Loucy (cell line): ENCODE measurements around the gene SLC7A10.

ENCODE experiments used
- EZH2phosphoT487 ChIP-seq: fragments of 200-600 bp; IDR thresholded peaks from 2 replicates; pipeline ENCODE4 v1.6.1; 2018; ENCODE audit warnings: antibody characterized with exemption, mild to moderate bottlenecking, moderate library complexity, borderline replicate concordance
- TF ChIP-seq, protein P1 (sequence below): fragments of 200-600 bp; sonication (generic); conservative IDR thresholded peaks from 2 replicates; pipeline ENCODE4 v1.5.1; 2014; ENCODE audit warnings: mild to moderate bottlenecking, antibody characterized with exemption, low read length

DNA sequence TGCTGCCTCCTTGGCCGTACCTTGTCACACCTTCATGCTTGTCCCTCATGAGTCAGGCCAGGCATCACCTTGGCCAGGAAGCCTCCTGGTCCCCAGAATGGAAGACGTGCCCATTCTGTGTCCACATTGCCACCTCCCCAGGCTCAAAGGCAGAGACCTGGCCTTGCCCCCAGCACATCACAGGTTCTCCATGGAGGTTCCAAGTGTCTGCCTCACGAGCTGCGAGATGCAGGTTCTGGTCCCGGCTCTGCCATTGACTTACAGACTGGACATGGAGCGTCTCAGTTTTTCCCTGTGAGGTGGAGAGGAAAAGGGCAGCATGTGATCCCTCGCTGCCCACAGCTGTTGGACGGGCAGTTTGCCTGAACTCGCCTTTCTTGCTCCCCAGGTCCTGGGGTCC lies 9.1 kb upstream of the SLC7A10 start:
- TF ChIP-seq, protein P1, sequence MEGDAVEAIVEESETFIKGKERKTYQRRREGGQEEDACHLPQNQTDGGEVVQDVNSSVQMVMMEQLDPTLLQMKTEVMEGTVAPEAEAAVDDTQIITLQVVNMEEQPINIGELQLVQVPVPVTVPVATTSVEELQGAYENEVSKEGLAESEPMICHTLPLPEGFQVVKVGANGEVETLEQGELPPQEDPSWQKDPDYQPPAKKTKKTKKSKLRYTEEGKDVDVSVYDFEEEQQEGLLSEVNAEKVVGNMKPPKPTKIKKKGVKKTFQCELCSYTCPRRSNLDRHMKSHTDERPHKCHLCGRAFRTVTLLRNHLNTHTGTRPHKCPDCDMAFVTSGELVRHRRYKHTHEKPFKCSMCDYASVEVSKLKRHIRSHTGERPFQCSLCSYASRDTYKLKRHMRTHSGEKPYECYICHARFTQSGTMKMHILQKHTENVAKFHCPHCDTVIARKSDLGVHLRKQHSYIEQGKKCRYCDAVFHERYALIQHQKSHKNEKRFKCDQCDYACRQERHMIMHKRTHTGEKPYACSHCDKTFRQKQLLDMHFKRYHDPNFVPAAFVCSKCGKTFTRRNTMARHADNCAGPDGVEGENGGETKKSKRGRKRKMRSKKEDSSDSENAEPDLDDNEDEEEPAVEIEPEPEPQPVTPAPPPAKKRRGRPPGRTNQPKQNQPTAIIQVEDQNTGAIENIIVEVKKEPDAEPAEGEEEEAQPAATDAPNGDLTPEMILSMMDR: no peak
- no peak for TF ChIP-seq EZH2phosphoT487
